Cortex of kidney (tissue), 1 donor: ENCODE measurements around the gene MXI1.
"Not testable (repeated sequence)": the region's sequence is repeated elsewhere in the genome, so short reads cannot be mapped to it uniquely, and the experiment has no call there.

Source experiments
- DNase-seq: peaks from one replicate; lab custom pipeline; 2025; lab: John Stamatoyannopoulos, UW

Gene MXI1

GRCh38 chr10:110239892-110240291 lies 32.5 kb downstream of the MXI1 start:
- no peak for DNase-seq

DNA sequence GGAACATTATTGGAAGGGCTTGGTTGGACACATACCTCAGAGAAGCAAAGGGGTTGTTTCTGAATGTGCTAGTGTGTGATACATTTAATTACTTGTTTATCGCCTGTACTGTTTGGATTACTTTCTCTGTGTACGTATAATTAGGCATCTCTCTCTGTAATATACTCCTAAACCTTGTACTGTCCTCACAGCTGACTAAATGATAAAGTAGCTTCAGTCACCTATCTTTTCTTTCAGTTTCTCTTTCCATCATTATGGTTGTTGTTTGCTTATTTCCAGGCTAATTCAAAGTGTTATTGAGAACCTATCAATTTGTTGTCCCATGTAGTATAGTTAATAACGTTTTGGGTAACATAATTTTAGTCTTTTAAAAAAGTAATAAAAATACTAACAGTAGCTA lies 34.0 kb downstream of the MXI1 start:
- no peak for DNase-seq

DNA sequence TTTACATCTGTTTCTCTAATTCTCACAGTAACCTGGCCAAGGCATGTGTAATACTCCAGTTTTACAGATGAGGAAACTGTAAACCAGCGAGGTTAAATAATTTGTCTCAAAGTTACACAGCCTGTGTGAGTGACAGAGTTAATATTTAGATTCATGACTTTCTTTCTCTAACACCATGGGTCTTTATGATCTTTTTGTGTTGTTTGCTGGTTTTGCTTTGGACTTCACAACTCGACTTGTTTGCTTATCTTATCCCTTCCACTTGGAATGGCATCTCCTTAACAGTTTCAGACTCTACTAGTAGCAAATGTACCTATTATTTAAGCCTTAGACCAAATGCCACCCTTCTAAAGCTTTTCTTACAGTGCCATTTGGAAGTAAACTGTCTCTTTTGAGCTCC lies 34.4 kb downstream of the MXI1 start:
- no peak for DNase-seq

DNA sequence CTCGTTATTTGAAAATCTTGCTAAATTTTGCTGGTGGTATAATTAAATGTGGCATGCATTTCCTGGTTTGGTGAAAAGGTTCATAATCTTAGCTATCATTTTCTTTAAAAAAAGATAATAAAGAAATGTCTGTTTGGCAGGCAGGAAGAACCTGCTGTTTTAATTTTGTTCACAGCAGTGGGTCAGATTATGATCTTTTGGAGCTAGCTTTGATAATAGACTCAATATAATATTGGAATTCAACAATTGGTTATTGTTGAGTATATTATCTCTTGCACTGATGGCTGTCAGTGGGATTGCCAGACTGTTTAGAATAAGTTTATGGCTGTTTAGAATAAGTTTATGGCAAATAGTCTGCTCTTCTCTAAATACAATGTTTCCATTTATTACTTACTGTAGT lies 35.1 kb downstream of the MXI1 start:
- DNase-seq: no peak

- DNase-seq: no peak
Observed at GRCh38 chr10:110244550-110244949, 37.1 kb downstream of the MXI1 start.

DNA sequence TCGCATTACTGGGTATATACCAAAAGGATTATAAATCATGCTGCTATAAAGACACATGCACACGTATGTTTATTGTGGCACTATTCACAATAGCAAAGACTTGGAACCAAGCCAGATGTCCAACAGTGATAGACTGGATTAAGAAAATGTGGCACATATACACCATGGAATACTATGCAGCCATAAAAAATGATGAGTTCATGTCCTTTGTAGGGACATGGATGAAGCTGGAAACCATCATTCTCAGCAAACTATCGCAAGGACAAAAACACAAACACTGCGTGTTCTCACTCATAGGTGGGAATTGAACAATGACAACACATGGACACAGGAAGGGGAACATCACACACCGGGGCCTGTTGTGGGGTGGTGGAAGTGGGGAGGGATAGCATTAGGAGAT lies 40.4 kb downstream of the MXI1 start:
- not testable (repeated sequence) for DNase-seq

- not testable (repeated sequence) for DNase-seq
Observed at GRCh38 chr10:110249489-110249888, 42.1 kb downstream of the MXI1 start.

GRCh38 chr10:110251392-110251791 lies 44.0 kb downstream of the MXI1 start:
- DNase-seq: not testable (repeated sequence)

- no peak for DNase-seq
Observed at GRCh38 chr10:110252151-110252550, 44.7 kb downstream of the MXI1 start.

DNA sequence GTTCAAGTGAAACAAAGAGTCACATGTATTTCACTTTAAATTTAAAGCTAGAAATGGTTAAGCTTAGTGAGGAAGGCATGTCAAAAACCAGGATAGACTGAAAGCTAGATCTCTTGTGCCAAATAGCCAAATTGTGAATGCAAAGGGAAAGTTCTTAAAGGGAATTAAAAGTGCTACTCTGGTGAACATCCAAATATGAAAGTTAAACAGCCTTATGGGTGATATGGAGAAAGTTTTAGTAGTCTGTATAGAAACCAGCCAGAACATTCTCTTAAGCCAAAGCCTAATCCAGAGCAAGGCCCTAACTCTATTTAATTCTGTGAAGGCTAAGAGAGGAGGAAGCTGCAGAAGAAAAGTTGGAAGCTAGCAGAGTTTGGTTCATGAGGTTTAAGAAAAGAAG lies 47.1 kb downstream of the MXI1 start:
- no peak for DNase-seq

DNA sequence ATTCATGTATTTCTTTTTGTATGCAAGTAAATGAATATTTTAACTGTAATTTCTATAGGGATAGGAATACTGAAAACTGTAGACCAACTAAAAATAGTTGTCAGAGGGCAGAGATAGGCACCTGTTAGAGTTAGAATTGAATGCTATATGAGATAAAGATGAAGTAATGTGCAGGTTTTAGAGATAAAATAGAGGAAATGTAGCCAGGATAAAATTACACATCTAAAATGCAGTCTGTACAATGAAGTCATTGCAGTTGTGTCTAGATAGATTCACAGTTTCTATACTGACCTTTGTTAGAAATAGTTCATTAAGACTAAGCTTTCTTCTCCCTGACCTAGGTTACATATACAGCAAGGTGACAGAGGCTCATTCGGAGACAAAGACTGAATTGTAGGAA lies 51.1 kb downstream of the MXI1 start:
- DNase-seq: no peak

DNA sequence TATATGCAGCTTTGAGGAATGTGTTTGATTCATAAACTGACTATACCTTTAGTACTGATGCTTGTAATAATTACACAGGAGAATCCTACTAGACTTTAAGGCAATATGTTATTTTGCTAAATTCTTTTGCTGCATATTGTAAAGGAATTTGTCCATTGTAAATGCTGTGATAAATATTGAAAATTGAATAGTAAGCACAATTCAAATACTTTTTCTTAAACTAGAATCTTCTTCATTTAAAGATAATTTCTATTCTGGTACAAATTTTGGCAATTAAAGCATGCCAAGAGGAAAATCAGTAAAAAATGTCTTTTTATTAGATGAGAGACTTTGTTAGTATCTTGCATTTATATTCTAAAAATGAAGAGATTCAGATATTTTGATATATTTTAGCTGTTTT lies 51.9 kb downstream of the MXI1 start:
- no peak for DNase-seq

- DNase-seq: no peak
Observed at GRCh38 chr10:110260746-110261477, 53.5 kb downstream of the MXI1 start.

DNA sequence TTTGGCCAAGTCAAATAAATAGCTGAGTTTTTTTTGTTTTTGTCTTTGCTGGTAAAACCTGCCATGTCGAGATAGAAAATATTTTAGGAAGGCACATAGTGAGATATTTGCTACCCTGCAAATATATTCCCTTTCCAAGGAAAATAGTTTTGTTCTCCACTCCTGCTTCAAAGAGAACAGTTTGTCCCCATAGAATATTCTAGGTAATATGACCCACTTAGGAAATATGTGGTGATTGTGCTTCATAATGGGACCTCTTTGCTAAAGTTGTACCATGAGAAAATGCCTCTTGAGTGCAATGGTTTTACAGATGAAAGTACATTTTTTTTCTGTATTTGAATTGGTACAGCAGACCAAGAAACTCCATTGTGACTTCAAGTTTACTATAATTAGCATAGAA lies 55.8 kb downstream of the MXI1 start:
- DNase-seq: no peak

GRCh38 chr10:110265573-110266193 lies 58.3 kb downstream of the MXI1 start:
- DNase-seq: no peak

- DNase-seq: no peak
Observed at GRCh38 chr10:110267276-110267675, 59.9 kb downstream of the MXI1 start.

DNA sequence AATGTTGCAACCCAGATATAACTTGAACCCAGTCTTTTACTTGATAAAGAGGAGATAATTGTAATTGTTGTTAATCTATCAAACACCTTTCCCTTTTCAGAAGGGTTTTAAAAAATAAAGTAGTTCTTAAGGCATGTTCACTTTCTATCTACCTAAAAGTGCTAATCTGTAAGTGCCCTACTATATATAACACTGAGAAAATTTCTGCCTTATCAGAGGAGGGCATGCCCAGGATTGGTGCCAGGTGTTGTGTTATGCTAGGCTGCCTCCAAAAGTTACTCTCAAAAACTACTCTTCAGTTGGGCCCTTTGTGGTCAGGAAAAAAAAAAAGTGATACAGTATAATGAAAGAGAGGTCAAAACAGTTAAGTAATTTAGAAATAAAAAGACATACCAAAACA lies 61.0 kb downstream of the MXI1 start:
- DNase-seq: no peak

GRCh38 chr10:110268971-110269370 lies 61.6 kb downstream of the MXI1 start:
- DNase-seq: no peak

- no peak for DNase-seq
Observed at GRCh38 chr10:110269374-110270318, 62.2 kb downstream of the MXI1 start.

GRCh38 chr10:110272995-110273394 lies 65.6 kb downstream of the MXI1 start:
- not testable (repeated sequence) for DNase-seq

- no peak for DNase-seq
Observed at GRCh38 chr10:110273474-110273873, 66.1 kb downstream of the MXI1 start.

GRCh38 chr10:110274072-110274627 lies 66.7 kb downstream of the MXI1 start:
- DNase-seq: no peak
